ENCODE data around the gene MYO5C. TPM values are rescaled to one million over a fixed set of nuclear protein-coding genes. Genes with fewer than 3 reads are reported as not detected.

MYO5C gene
- total and polyA plus RNA-seq, 2 of the 13 experiments (the other 11 are each of a cell fraction or from before 2014, with no cell fraction given): 15.7 to 23.7 TPM

- in situ Hi-C loops (cut with HindIII; ENCODE audit: extremely low pct_ligation_motif_present, low pct_unique_long_range_greater_than_20kb): no loop called here
- POLR2A ChIA-PET: no interaction called here
Observed at GRCh38 chr15:52217186-52217585, 78.4 kb downstream of the MYO5C start.

More at GRCh38 chr15:52217186-52217585, 78.4 kb downstream of the MYO5C start:
- no peak overlapping the region for H3K9ac ChIP-seq (ENCODE audit: insufficient read depth, low read depth, low read length)
- no peak overlapping the region for H3K4me3 ChIP-seq (replicated peaks in 1 of 3; ENCODE audit: insufficient read depth in 1 of 3, low read depth in 2 of 3, low read length in 3 of 3)
- H3K79me2 ChIP-seq (ENCODE audit: insufficient read depth, low read length): no peaks in the 10 kb centered on the region
- peaks cover 26 to 81% of the 10 kb centered on the region in 2 experiments for H3K36me3 ChIP-seq (replicated peaks in 1 of 2; ENCODE audit: control insufficient read depth in 1 of 2, insufficient read depth in 2 of 2, low read length in 2 of 2)
- TF ChIP-seq ZNF574 (CRISPR knock-in tag; IDR thresholded peaks at IDR 0.05) (peak; percentile 39; the same call in 1 of the 2 replicates), KDM2A (CRISPR knock-in tag; IDR thresholded peaks at IDR 0.05; ENCODE audit: borderline replicate concordance, low read depth) (no peak), STAG1 (CRISPR knock-in tag; IDR thresholded peaks at IDR 0.05) (peak; percentile 42), CTCF (CRISPR knock-in tag; IDR thresholded peaks at IDR 0.05) (peak; percentile 51)
- no peaks in the 10 kb centered on the region for H4K20me1 ChIP-seq (ENCODE audit: insufficient read depth, low read length)
- intact Hi-C loops (cut with micrococcal nuclease; ENCODE audit: unreplicated experiment): no loop called here
- H3K9me3 ChIP-seq (ENCODE audit: low read length): no peaks in the 10 kb centered on the region
- no peaks in the 10 kb centered on the region for H3K27me3 ChIP-seq (ENCODE audit: control insufficient read depth in 1 of 2, insufficient read depth in 2 of 2, low read length in 2 of 2)
- no peak overlapping the region for H2AFZ ChIP-seq (ENCODE audit: low read length)
- no peak overlapping the region for H3K27ac ChIP-seq (ENCODE audit: extremely low read length, insufficient read depth, low read length)
- no peaks in the 10 kb centered on the region for H3K4me1 ChIP-seq (ENCODE audit: insufficient read depth, low read length)
- ATAC-seq (peak; percentile 78), DNase-seq (ENCODE audit: low spot score) (no peak), FAIRE-seq (no peak)
- no peak overlapping the region for H3K4me2 ChIP-seq (ENCODE audit: low read depth, low read length)
- BruUV-seq (replicated peaks): no TSS peak
- WGBS (ENCODE audit: low lambda C conversion rate): 100% methylated on average over 1 of the region's 10 CpGs
- CTCF ChIA-PET (ENCODE audit: low intra/inter-chr PET ratio, low total read pairs): no interaction called here
